Glomerular visceral epithelial cell (primary cell): ENCODE results near the gene TGFBR1.

Experiments used
- DNase-seq: peaks from one replicate; pipeline ENCODE4 v3.0.0-alpha.2; 2016; ENCODE audit errors: extremely low spot score

The TGFBR1 gene

DNA sequence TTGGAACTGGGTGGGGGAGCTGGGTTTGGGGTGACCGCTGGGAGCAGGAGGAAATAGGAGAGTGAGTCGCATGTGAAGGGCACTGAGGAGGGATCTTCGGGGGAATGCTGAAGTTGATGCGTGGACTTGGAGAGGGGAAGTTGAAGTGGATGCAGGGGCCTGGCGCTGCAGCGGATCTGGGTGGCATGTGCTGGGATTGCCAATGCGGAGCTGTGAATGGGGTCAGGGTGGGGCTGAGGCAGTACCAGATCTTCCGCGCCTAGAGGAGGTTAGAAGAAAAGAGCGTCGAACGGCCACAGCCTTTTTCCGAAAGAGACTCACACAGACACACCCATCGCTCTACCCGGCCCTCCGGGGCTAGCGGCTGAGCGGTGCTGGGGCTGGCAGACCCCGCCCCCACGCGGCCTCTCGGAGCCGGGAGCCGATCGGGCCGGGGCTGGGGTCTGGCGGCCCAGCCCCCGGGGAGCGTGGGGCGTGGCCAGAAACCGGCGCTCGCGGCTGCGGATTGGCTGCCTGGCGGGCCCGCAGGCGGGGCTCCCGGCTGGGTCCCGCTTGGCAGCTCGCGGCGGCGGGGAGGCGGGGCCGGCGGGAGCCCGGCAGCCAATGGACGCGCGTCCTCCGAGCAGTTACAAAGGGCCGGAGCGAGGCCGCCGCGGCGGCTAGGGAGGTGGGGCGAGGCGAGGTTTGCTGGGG lies at the start of gene TGFBR1:
Gene TGFBR1 (plus strand): TSS at position 655 of the 693 bp plus-strand sequence. CDS start 93 bp downstream, outside the sequence.
- DNase-seq: peak; percentile 97

GRCh38 chr9:99055384-99055783 lies 49.5 kb upstream of the TGFBR1 start:
- DNase-seq: peak; percentile 56

DNA sequence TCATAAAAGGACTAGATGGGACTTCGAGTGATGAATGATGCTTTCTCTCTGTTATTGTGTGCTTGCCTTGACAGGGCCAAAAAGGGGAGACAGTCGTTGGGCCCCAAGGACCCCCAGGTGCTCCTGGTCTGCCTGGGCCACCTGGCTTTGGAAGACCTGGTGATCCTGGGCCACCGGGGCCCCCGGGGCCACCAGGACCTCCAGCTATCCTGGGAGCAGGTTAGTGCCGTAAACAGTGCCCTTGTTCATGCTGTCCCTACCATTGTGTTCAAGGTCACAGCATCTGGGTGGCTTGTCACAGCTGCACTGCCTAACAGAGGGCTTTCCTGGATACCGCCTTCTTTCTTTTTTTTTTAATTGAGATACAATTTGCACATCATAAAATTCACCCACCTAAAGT lies 48.7 kb upstream of the TGFBR1 start:
- no peak for DNase-seq

DNA sequence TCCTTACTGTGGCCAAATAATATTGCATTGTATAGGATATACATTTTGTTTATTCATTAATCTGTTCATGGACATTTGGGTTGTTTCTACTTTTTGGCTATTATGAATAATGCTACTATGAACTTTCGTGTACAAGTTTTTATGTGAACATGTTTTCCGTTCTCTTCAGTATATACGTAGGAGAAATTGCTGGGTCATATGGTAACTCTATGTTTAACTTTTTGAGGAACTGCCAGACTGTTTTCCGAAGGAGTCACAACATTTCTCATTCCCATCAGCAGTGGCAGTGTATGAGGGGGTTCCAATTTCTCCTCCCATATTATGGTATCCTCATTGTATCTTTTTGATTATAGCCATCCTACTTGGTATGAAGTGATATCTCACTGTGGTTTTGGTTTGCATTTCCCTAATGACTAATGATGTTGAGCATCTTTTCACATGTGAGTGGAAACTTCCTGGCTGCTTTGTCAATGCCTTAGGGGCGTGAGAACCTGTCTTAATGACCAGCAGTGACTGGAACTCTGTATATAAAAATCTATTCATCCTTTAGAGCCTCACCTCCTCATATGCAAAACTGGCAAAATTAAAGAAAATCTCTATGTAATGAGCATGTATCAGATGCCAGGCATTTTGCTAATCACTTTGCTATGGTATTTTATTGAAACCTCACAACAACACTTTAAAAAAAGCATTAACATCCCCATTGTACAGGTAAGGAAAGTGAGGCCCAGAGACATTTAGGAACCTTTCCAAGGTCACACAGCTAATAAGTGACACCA lies 47.8 kb upstream of the TGFBR1 start:
- peak; percentile 58 for DNase-seq

DNA sequence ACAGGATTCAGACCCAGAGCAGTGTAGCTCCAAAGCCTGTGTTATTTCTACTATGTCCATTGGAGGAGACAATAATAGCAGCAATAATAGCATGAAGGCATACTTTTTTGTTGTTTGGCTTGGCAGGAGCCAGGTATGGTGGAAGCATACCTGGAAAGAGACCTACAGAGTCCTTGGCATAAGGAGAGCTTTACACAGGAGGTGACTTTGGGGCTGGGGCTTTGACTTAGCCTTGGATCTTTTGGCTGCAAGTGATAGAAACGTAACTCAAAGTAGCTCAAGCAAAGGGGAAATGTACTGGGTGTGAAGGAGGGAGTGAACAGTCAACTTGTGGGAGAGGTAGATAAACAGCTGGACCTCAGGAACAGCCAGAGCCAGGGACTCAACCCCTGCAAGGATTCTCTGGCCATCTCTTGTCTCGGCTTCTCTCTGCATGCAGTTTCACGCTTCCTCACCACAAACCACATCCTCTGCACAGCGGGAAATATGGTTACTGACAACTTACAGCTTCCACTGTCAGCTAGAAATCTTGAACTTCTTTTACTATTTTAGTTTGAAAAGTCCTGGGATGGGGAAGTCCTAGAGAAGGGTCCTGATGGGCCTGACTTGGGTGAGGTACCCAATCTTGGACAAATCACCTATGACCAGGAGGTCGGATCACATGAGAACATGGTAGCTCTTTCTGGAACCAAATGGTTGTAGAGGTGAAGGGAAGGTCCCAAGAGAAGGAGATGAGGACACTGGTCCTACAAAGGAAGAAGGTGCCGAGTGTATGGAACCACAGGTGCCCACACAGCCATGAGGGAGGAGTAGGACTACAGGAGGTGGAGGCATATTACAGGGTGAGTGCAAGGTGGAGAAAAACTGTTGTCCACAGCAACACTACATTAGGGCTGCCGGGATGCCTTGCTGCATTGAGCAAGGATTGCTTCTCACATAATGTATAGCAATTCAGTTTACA lies 47.0 kb upstream of the TGFBR1 start:
- DNase-seq: peak; percentile 80

GRCh38 chr9:99058964-99059921 lies 45.7 kb upstream of the TGFBR1 start:
- no peak for DNase-seq

- no peak for DNase-seq
Observed at GRCh38 chr9:99060621-99061020, 44.3 kb upstream of the TGFBR1 start.

DNA sequence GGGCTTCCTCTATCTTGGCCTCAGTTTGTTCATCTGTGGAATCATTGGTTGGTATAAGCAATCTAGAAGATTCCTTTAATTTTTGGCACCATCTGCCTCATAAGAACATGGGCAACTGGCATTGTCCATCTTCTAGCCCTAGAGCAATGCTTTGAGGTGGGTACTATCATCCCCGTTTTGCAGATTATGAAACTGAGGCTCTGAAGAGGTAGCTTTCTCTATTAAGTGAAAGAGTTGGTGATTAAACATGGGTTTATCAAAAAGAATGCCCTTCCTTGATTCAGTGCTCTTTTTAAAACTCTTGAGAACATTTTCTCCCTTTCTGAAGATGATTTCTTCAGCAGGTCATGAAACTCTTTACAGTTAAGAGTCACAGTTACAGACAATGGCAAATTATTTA lies 42.4 kb upstream of the TGFBR1 start:
- no peak for DNase-seq

GRCh38 chr9:99063522-99063921 lies 41.4 kb upstream of the TGFBR1 start:
- no peak for DNase-seq

DNA sequence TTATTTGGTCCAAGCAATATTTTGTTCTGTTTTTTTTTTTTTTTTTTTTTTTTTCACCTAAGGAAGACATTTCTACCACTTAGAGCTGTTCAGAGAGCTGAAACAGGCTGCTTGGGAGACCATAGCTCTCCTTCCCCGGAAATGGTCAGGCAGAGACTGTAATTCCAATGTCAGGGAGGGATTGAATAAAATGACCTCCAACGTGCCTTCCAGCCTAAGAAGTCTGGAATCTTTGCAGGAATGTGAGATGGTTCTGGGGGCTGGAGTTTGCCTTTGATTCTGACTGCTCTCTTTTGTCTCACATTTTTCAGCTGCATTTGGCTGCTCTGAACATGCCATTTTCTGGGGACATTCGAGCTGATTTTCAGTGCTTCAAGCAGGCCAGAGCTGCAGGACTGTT lies 38.3 kb upstream of the TGFBR1 start:
- no peak for DNase-seq

DNA sequence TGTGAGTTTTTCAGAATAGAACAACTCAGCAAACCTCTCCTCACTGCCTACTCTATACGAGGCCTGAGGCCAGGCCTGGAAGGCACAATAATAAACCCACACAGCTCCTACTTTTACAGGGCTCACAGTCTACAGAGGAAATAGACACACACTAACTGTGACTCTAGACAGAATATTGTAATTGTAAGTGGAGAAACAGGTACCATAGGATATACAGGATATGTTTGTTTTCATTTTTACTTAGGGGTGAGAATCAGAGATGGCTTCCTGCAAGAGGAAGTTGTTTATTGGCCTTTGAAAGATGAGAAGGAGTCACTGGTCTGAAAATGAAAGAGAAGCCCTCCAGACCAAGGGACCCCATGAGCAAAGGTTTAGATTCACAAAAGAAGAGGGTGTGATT lies 35.8 kb upstream of the TGFBR1 start:
- DNase-seq: no peak

- DNase-seq: no peak
Observed at GRCh38 chr9:99069546-99069945, 35.4 kb upstream of the TGFBR1 start.

DNA sequence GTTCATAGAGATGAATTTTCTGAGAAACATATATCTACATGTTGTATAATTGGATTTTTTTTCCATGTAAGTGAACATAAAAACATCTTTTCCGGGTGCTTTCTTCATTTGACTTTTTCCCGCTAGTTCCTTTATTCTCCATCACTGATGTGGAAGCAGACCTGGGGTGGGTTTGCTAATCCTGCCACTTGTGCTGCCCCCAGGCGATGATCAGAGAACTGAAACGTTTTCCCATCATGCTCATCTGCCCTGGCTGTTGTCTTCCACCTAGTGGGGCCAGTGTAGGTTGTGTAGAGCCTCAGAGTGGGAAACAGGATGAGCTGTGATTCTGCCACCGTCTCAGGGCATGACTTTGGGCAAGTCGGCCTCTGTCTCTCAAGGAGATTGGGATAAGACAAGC lies 34.2 kb upstream of the TGFBR1 start:
- DNase-seq: no peak

DNA sequence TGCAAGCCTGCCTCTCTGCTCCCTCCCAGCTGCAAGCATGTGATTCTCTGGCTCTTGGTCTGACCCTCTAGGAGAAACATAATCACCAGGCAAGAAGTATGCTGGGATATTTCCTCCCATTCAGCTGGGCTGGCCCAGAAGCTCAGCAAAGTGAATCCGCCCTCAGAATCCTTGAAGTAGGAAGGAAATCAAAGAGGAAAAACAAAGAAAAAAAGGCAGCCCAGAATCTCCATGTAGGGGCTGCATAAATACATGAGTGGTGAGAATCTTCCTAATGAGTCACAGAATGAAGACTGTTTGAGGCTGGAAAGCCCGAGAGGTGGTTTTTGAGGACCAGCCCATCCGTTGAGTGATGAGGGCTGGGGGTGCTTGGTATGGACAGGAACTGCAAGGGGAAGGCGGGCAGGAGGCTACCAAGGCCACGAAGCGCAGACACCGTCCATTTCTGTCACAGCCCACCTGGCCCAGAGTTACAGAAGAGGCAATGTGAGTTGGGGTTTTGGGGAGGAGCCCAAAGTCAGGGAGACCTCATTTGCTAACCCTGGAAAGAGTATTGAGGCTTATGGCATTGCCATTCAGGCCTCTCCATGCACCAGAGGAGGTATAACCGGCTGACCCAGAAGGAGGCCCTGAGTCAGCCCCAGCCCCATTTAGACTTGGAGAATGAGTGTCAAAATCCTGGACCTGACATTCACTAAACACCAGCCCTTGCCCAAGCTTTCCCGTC lies 33.4 kb upstream of the TGFBR1 start:
- DNase-seq: no peak

DNA sequence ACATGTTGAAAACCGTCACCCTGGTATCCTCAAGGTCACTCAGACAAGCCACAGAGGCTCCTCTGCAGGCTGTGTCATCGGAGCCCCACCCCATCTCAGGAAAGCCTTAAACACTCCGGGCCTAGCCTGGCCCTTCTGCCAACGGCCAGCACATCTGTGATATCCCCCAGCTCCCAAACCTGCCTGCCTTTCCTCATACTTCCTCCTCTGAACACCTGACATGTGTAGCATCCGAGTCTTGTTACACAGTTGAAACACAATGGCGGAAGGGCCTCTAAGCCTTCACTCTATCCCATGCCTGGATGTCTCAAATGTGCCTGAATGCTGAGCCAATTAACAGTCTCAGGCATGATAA lies 32.9 kb upstream of the TGFBR1 start:
- no peak for DNase-seq

DNA sequence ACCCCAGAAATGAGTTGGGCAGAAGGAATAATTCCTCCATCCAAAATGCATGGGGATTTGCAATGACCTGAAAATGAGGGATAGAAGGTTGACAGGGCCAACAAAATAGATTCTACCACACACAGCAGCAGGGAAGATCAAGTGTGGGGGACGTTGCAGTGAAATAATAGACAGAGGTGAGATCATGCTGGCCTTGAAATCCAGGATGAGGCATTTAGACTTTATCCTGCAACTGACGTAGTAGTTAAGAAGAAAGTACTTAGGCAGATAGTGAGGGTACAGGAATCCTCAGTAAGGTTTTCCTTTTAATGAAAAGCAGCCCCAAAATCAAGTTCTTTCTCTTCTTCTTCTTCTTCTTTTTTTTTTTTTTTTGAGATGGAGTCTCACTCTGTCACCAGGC lies 31.6 kb upstream of the TGFBR1 start:
- DNase-seq: no peak

- DNase-seq: no peak
Observed at GRCh38 chr9:99073985-99074901, 30.7 kb upstream of the TGFBR1 start.

GRCh38 chr9:99074902-99075245 lies 30.0 kb upstream of the TGFBR1 start:
- no peak for DNase-seq

- DNase-seq: no peak
Observed at GRCh38 chr9:99075246-99075912, 29.5 kb upstream of the TGFBR1 start.
